Astrocyte (in vitro differentiated cells and primary cell): Measurements from ENCODE around the gene NUP93. TPM values are rescaled to one million over a fixed set of nuclear protein-coding genes. Genes with fewer than 3 reads are reported as not detected.

Experiments used
- DNase-seq: peaks from one replicate; pipeline ENCODE4 v3.0.0-alpha.2; 2010; ENCODE audit warnings: low read depth
- FAIRE-seq: peaks from 2 replicates; lab custom pipeline; 2011; peaks lifted over from hg19 to GRCh38; lab: Jason Lieb, UNC
- H2AFZ ChIP-seq: 2 replicates; pipeline ENCODE4 v1.6.0; 2012; ENCODE audit warnings: low read depth, low read length, inconsistent platforms
- H3K27ac ChIP-seq: 2 replicates; pipeline ENCODE4 v1.5.1; 2011; ENCODE audit warnings: low read depth, low read length, inconsistent platforms
- H3K27me3 ChIP-seq: 2 replicates; pipeline ENCODE4 v1.6.0; 2011; ENCODE audit warnings: low read length, inconsistent platforms; ENCODE audit not compliant: insufficient read depth
- H3K36me3 ChIP-seq: 2 replicates; pipeline ENCODE4 v1.5.1; 2011; ENCODE audit warnings: low read length, inconsistent platforms; ENCODE audit not compliant: insufficient read depth
- H3K4me1 ChIP-seq: 2 replicates; pipeline ENCODE4 v1.5.1; 2011; ENCODE audit warnings: low read length, inconsistent platforms; ENCODE audit not compliant: insufficient read depth
- H3K4me2 ChIP-seq: 2 replicates; pipeline ENCODE4 v1.6.0; 2012; ENCODE audit warnings: low read length, inconsistent platforms
- H3K4me3 ChIP-seq: 2 replicates; pipeline ENCODE4 v1.5.1; 2011; ENCODE audit warnings: low read depth, mild to moderate bottlenecking, low read length, inconsistent platforms; ENCODE audit not compliant: insufficient read depth
- H3K79me2 ChIP-seq: 2 replicates; pipeline ENCODE4 v1.6.0; 2012; ENCODE audit warnings: mild to moderate bottlenecking, low read length, inconsistent platforms; ENCODE audit not compliant: insufficient read depth
- H3K9ac ChIP-seq: 2 replicates; pipeline ENCODE4 v1.6.0; 2012; ENCODE audit warnings: mild to moderate bottlenecking, low read length, inconsistent platforms
- H3K9me3 ChIP-seq: 2 replicates; pipeline ENCODE4 v1.5.1; 2012; ENCODE audit warnings: low read depth, mild to moderate bottlenecking, low read length, inconsistent platforms; ENCODE audit not compliant: insufficient read depth
- H4K20me1 ChIP-seq: 2 replicates; pipeline ENCODE4 v1.6.0; 2012; ENCODE audit warnings: low read length, inconsistent platforms; ENCODE audit not compliant: insufficient read depth
- H3K27ac Mint-ChIP-seq: one replicate; pipeline ENCODE4 v1.8.0; 2021; ENCODE audit warnings: mild to moderate bottlenecking, mixed read lengths; ENCODE audit not compliant: unreplicated experiment
- H3K27me3 Mint-ChIP-seq: one replicate; pipeline ENCODE4 v1.8.0; 2021; ENCODE audit warnings: low read depth, mixed read lengths; ENCODE audit not compliant: unreplicated experiment
- H3K36me3 Mint-ChIP-seq: one replicate; pipeline ENCODE4 v1.8.0; 2021; ENCODE audit warnings: low read depth, mixed read lengths; ENCODE audit not compliant: unreplicated experiment
- H3K4me1 Mint-ChIP-seq: one replicate; pipeline ENCODE4 v1.8.0; 2021; ENCODE audit warnings: low read depth, mixed read lengths; ENCODE audit not compliant: unreplicated experiment
- H3K4me3 Mint-ChIP-seq: one replicate; pipeline ENCODE4 v1.8.0; 2021; ENCODE audit warnings: mild to moderate bottlenecking, moderate library complexity, mixed read lengths; ENCODE audit not compliant: unreplicated experiment
- H3K9me3 Mint-ChIP-seq: one replicate; pipeline ENCODE4 v1.8.0; 2021; ENCODE audit warnings: mild to moderate bottlenecking, mixed read lengths; ENCODE audit not compliant: unreplicated experiment
- EZH2 ChIP-seq: IDR thresholded peaks from 2 replicates; pipeline ENCODE4 v1.6.1; 2012; ENCODE audit warnings: mild to moderate bottlenecking, low read length, inconsistent platforms; ENCODE audit not compliant: insufficient read depth
- total RNA-seq: library from RNA; stranded (reverse); gene quantifications from 2 replicates; pipeline ENCODE4 v1.2.1, GENCODE V29; 2021
- TF ChIP-seq, protein P1 (sequence below): IDR thresholded peaks from 2 replicates; pipeline ENCODE4 v1.5.1; 2011; ENCODE audit warnings: low read depth, mild to moderate bottlenecking, inconsistent platforms, low read length, moderate library complexity; ENCODE audit not compliant: insufficient read depth

NUP93 gene
- total RNA-seq, 1 donor from 2014 or later = 89.3 TPM

- Mint-ChIP-seq H3K27ac (peak overlapping the region; percentile 48), H3K4me1 (peaks cover 1% of the 10 kb centered on the region), H3K27me3 (peaks cover 7% of the 10 kb centered on the region), H3K4me3 (no peak overlapping the region), H3K36me3 (peaks cover 4% of the 10 kb centered on the region), H3K9me3 (peaks cover 14% of the 10 kb centered on the region)
- no peaks in the 10 kb centered on the region for H3K27me3 ChIP-seq
- no peaks in the 10 kb centered on the region for H3K4me1 ChIP-seq
- FAIRE-seq = no peak
- no peaks in the 10 kb centered on the region for H3K79me2 ChIP-seq
- no peak overlapping the region for H3K4me2 ChIP-seq
- H3K36me3 ChIP-seq = no peaks in the 10 kb centered on the region
- H3K9me3 ChIP-seq = peaks cover 2% of the 10 kb centered on the region
- peak; percentile 25 for DNase-seq
- H2AFZ ChIP-seq = no peak overlapping the region
- H4K20me1 ChIP-seq = no peaks in the 10 kb centered on the region
- no peak overlapping the region for H3K9ac ChIP-seq
- no peak overlapping the region for H3K27ac ChIP-seq
- TF ChIP-seq, protein P1, sequence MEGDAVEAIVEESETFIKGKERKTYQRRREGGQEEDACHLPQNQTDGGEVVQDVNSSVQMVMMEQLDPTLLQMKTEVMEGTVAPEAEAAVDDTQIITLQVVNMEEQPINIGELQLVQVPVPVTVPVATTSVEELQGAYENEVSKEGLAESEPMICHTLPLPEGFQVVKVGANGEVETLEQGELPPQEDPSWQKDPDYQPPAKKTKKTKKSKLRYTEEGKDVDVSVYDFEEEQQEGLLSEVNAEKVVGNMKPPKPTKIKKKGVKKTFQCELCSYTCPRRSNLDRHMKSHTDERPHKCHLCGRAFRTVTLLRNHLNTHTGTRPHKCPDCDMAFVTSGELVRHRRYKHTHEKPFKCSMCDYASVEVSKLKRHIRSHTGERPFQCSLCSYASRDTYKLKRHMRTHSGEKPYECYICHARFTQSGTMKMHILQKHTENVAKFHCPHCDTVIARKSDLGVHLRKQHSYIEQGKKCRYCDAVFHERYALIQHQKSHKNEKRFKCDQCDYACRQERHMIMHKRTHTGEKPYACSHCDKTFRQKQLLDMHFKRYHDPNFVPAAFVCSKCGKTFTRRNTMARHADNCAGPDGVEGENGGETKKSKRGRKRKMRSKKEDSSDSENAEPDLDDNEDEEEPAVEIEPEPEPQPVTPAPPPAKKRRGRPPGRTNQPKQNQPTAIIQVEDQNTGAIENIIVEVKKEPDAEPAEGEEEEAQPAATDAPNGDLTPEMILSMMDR = no peak
- TF ChIP-seq EZH2 = no peak
- no peak overlapping the region for H3K4me3 ChIP-seq
Measured at GRCh38 chr16:56691885-56692284, 38.0 kb upstream of the NUP93 start.

DNA sequence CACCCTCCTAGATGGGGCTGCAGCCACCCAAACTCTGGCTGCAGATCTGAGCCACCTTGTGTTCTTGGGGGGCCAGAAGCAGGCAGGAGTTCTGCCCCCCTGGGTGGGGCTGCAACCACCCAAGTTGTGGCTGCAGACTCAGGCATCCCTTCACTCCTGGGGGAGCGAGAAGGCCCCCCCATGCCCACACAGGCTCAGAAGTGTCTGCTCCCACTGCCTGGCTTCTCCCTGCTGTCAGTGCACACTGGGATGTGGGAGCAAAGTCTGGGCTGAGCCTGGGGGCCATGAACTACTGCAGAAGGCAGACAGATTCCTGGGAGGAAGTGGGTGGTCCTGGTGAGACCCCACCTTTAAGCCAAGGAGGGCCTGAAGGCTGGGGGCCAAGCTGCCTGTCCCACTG lies 34.7 kb upstream of the NUP93 start:
- TF ChIP-seq EZH2 = no peak
- TF ChIP-seq, protein P1 = no peak
- no peak overlapping the region for H3K4me3 ChIP-seq

DNA sequence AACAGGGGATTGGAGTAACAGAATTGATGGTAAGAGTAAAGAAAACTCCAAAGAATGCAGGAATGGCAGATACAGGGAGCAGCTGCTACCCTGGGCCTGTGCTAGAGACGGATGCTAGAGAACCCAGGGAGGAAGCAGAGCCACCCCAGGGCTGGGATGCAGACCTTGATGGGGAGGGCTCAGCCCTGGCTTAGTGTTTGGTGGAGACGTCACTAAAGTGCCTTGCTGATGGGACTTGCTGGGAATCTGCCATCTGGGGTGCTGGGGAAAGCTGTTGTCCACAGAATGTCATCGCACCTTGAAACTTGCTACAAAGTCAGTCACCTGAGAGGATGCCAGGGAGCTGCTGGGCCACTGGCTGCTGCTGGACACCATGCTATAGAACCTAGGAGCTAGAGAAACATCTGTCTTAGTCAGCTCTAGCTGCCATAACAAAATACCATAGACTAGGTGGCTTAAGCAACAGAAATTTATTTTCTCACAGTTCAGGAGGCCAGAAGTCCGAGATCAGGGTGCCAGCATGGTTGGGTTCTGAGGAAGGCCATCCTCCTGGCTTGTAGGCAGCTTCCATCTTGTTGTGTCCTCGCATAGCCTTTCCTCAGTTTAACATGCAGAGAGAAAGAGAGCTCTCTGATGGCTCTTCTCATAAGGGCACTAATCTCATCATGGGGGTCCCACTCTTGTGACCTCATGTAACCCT lies 32.3 kb upstream of the NUP93 start:
- Mint-ChIP-seq H3K4me1 (no peaks in the 10 kb centered on the region), H3K4me3 (no peak overlapping the region), H3K27ac (no peak overlapping the region), H3K27me3 (peaks cover 4% of the 10 kb centered on the region), H3K36me3 (no peaks in the 10 kb centered on the region), H3K9me3 (no peaks in the 10 kb centered on the region)
- Histone ChIP-seq H3K9ac (no peak overlapping the region), H2AFZ (no peak overlapping the region), H3K27ac (no peak overlapping the region), H3K79me2 (no peaks in the 10 kb centered on the region), H3K36me3 (no peaks in the 10 kb centered on the region), H3K27me3 (no peaks in the 10 kb centered on the region), H3K4me1 (no peaks in the 10 kb centered on the region), H3K4me2 (no peak overlapping the region), H3K9me3 (no peaks in the 10 kb centered on the region), H4K20me1 (no peaks in the 10 kb centered on the region), H3K4me3 (no peak overlapping the region)
- TF ChIP-seq, protein P1 = no peak
- no peak for TF ChIP-seq EZH2
- DNase-seq = no peak
- no peak for FAIRE-seq

More for the DNA sequence above, 34.7 kb upstream of the NUP93 start:
- H3K27me3 Mint-ChIP-seq = peaks cover 4% of the 10 kb centered on the region
- H3K36me3 Mint-ChIP-seq = no peaks in the 10 kb centered on the region
- H3K79me2 ChIP-seq = no peaks in the 10 kb centered on the region
- H3K9ac ChIP-seq = no peak overlapping the region
- H4K20me1 ChIP-seq = no peaks in the 10 kb centered on the region
- peaks cover 1% of the 10 kb centered on the region for H3K4me1 Mint-ChIP-seq
- no peaks in the 10 kb centered on the region for H3K9me3 Mint-ChIP-seq
- H3K36me3 ChIP-seq = no peaks in the 10 kb centered on the region
- H3K27ac ChIP-seq = no peak overlapping the region
- FAIRE-seq (no peak), DNase-seq (no peak)
- no peak overlapping the region for H3K4me3 Mint-ChIP-seq
- no peaks in the 10 kb centered on the region for H3K4me1 ChIP-seq
- H3K27ac Mint-ChIP-seq = no peak overlapping the region
- no peaks in the 10 kb centered on the region for H3K27me3 ChIP-seq
- no peak overlapping the region for H2AFZ ChIP-seq
- no peaks in the 10 kb centered on the region for H3K9me3 ChIP-seq
- H3K4me2 ChIP-seq = no peak overlapping the region
